NCI-H748 (cell line): ENCODE measurements around the gene PHC2.

Source experiments
- DNase-seq: peaks from one replicate; lab custom pipeline; 2025; ENCODE audit not compliant: unreplicated experiment; lab: John Stamatoyannopoulos, UW

The PHC2 gene

GRCh38 chr1:33392639-33393038 lies 38.3 kb downstream of the PHC2 start:
- peak; percentile 64 for DNase-seq

- no peak for DNase-seq
Measured at GRCh38 chr1:33392206-33392605, 38.7 kb downstream of the PHC2 start.

GRCh38 chr1:33391343-33392078 lies 39.4 kb downstream of the PHC2 start:
- no peak for DNase-seq

GRCh38 chr1:33390542-33390941 lies 40.4 kb downstream of the PHC2 start:
- DNase-seq = no peak

GRCh38 chr1:33388805-33389771 lies 41.8 kb downstream of the PHC2 start:
- no peak for DNase-seq

- no peak for DNase-seq
Measured at GRCh38 chr1:33387625-33388024, 43.3 kb downstream of the PHC2 start.

GRCh38 chr1:33385251-33385650 lies 45.6 kb downstream of the PHC2 start:
- DNase-seq = no peak

GRCh38 chr1:33384040-33384812 lies 46.7 kb downstream of the PHC2 start:
- DNase-seq = no peak

- no peak for DNase-seq
Measured at GRCh38 chr1:33383489-33383888, 47.4 kb downstream of the PHC2 start.

GRCh38 chr1:33382661-33383415 lies 48.1 kb downstream of the PHC2 start:
- no peak for DNase-seq

- DNase-seq = no peak
Measured at GRCh38 chr1:33381977-33382376, 48.9 kb downstream of the PHC2 start.

- no peak for DNase-seq
Measured at GRCh38 chr1:33380811-33381210, 50.1 kb downstream of the PHC2 start.

GRCh38 chr1:33379631-33380354 lies 51.1 kb downstream of the PHC2 start:
- no peak for DNase-seq

GRCh38 chr1:33378976-33379375 lies 51.9 kb downstream of the PHC2 start:
- DNase-seq = no peak

- DNase-seq = no peak
Measured at GRCh38 chr1:33378524-33378923, 52.4 kb downstream of the PHC2 start.

- peak; percentile 15 for DNase-seq
Measured at GRCh38 chr1:33377756-33378155, 53.1 kb downstream of the PHC2 start.

- no peak for DNase-seq
Measured at GRCh38 chr1:33377013-33377412, 53.9 kb downstream of the PHC2 start.

GRCh38 chr1:33375316-33375715 lies 55.6 kb downstream of the PHC2 start:
- DNase-seq = no peak

GRCh38 chr1:33374336-33375105 lies 56.4 kb downstream of the PHC2 start:
- no peak for DNase-seq
